Measurements from ENCODE around the gene TCP11L2.

GRCh38 chr12:106281804-106282203, 20.7 kb upstream of the TCP11L2 start:
- TF ChIP-seq CTCF (conservative IDR thresholded peaks at IDR 0.05): no peak
- no peak for TF ChIP-seq ZFX (IDR thresholded peaks at IDR 0.05)

Measured in C4-2B (cell line).